H9 (cell line): Measurements from ENCODE around the gene DENND6A. TPM values are rescaled to one million over a fixed set of nuclear protein-coding genes. Genes with fewer than 3 reads are reported as not detected.

ENCODE experiments used
- DNase-seq: peaks from one replicate; pipeline ENCODE4 v3.0.0-alpha.2; 2017
- H2AFZ ChIP-seq: one replicate; pipeline ENCODE4 v1.6.1; 2013; ENCODE audit warnings: mild to moderate bottlenecking, low read length, control low read depth, moderate library complexity
- H2AK5ac ChIP-seq: 2 replicates; pipeline ENCODE4 v1.6.1; 2013; ENCODE audit warnings: low read length, control low read depth, mixed read lengths; ENCODE audit not compliant: insufficient read length
- H2BK120ac ChIP-seq: one replicate; pipeline ENCODE4 v1.6.1; 2013; ENCODE audit warnings: low read depth, mild to moderate bottlenecking, low read length, control low read depth, inconsistent platforms; ENCODE audit not compliant: poor library complexity, severe bottlenecking
- H2BK12ac ChIP-seq: 2 replicates; pipeline ENCODE4 v1.6.1; 2013; ENCODE audit warnings: low read length, control low read depth, mixed read lengths, low read depth; ENCODE audit not compliant: insufficient read length
- H2BK15ac ChIP-seq: 2 replicates; pipeline ENCODE4 v1.6.1; 2013; ENCODE audit warnings: low read depth, low read length, control low read depth
- H2BK20ac ChIP-seq: one replicate; pipeline ENCODE4 v1.6.1; 2013; ENCODE audit warnings: low read depth, mild to moderate bottlenecking, low read length, control low read depth, inconsistent platforms; ENCODE audit not compliant: poor library complexity, severe bottlenecking
- H2BK5ac ChIP-seq: 2 replicates; pipeline ENCODE4 v1.6.1; 2013; ENCODE audit warnings: low read length, control low read depth, mixed read lengths; ENCODE audit not compliant: insufficient read length
- H3K14ac ChIP-seq: 2 replicates; pipeline ENCODE4 v1.6.1; 2013; ENCODE audit warnings: low read length, control low read depth; ENCODE audit not compliant: insufficient read depth
- H3K18ac ChIP-seq: 2 replicates; pipeline ENCODE4 v1.6.1; 2013; ENCODE audit warnings: low read depth, mild to moderate bottlenecking, mixed read lengths, low read length, control low read depth; ENCODE audit not compliant: insufficient read length
- H3K23ac ChIP-seq: 2 replicates; pipeline ENCODE4 v1.6.1; 2013; ENCODE audit warnings: low read length, control low read depth, mixed read lengths, low read depth; ENCODE audit not compliant: insufficient read length
- H3K23me2 ChIP-seq: 2 replicates; pipeline ENCODE4 v1.6.1; 2013; ENCODE audit warnings: low read depth, mild to moderate bottlenecking, mixed read lengths, low read length, control low read depth; ENCODE audit not compliant: insufficient read length, poor library complexity, severe bottlenecking
- H3K27ac ChIP-seq: 2 replicates; pipeline ENCODE4 v1.5.1; 2013; ENCODE audit warnings: low read length, control low read depth, mixed read lengths, low read depth; ENCODE audit not compliant: insufficient read length
- H3K27me3 ChIP-seq: 2 replicates; pipeline ENCODE4 v1.6.1; 2013; ENCODE audit warnings: low read length, control low read depth, inconsistent platforms; ENCODE audit not compliant: insufficient read depth
- H3K4ac ChIP-seq: 2 replicates; pipeline ENCODE4 v1.6.1; 2013; ENCODE audit warnings: low read depth, mild to moderate bottlenecking, control low read depth, inconsistent platforms, low read length, moderate library complexity
- H3K4me1 ChIP-seq: 2 replicates; pipeline ENCODE4 v1.6.1; 2013; ENCODE audit warnings: low read length, control low read depth, inconsistent platforms; ENCODE audit not compliant: insufficient read depth
- H3K4me2 ChIP-seq: 2 replicates; pipeline ENCODE4 v1.6.1; 2013; ENCODE audit warnings: low read length, control low read depth, mixed read lengths; ENCODE audit not compliant: insufficient read length, insufficient read depth
- H3K56ac ChIP-seq: 2 replicates; pipeline ENCODE4 v1.6.1; 2013; ENCODE audit warnings: low read depth, mild to moderate bottlenecking, mixed read lengths, low read length, control low read depth; ENCODE audit not compliant: insufficient read length
- H3K79me1 ChIP-seq: 2 replicates; pipeline ENCODE4 v1.6.1; 2013; ENCODE audit warnings: low read depth, mild to moderate bottlenecking, moderate library complexity, low read length, control low read depth, inconsistent platforms; ENCODE audit not compliant: insufficient read depth, poor library complexity, severe bottlenecking
- H3K79me2 ChIP-seq: 2 replicates; pipeline ENCODE4 v1.6.1; 2013; ENCODE audit warnings: low read length, control low read depth, inconsistent platforms; ENCODE audit not compliant: insufficient read depth
- H3K9ac ChIP-seq: 2 replicates; pipeline ENCODE4 v1.6.1; 2013; ENCODE audit warnings: low read length, control low read depth, mixed read lengths; ENCODE audit not compliant: insufficient read length; ENCODE audit errors: extremely low read depth
- H3K9me3 ChIP-seq: one replicate; pipeline ENCODE4 v1.6.1; 2013; ENCODE audit warnings: low read depth, low read length, inconsistent platforms; ENCODE audit not compliant: control insufficient read depth
- H3T11ph ChIP-seq: one replicate; pipeline ENCODE4 v1.6.1; 2013; ENCODE audit warnings: mild to moderate bottlenecking, low read length, control low read depth, inconsistent platforms
- H4K20me1 ChIP-seq: one replicate; pipeline ENCODE4 v1.6.1; 2013; ENCODE audit not compliant: control insufficient read depth, insufficient read length, insufficient read depth
- H4K5ac ChIP-seq: 2 replicates; pipeline ENCODE4 v1.6.1; 2013; ENCODE audit warnings: low read depth, mild to moderate bottlenecking, mixed read lengths, low read length, control low read depth; ENCODE audit not compliant: insufficient read length
- H4K8ac ChIP-seq: replicated peaks from 2 replicates; pipeline ENCODE4 v1.6.1; 2013; ENCODE audit warnings: low read length, control low read depth, mixed read lengths, low read depth; ENCODE audit not compliant: insufficient read length
- H4K91ac ChIP-seq: 2 replicates; pipeline ENCODE4 v1.6.1; 2013; ENCODE audit warnings: low read depth, mild to moderate bottlenecking, moderate library complexity, mixed read lengths, low read length, control low read depth; ENCODE audit not compliant: insufficient read length
- H3K27ac Mint-ChIP-seq, 3 experiments: 2 replicates in 2 of 3; 3 replicates in 1 of 3; pipeline ENCODE4 v1.8.0; 2020 to 2021; ENCODE audit warnings: mixed read lengths in 3 of 3, mild to moderate bottlenecking in 1 of 3, moderate library complexity in 1 of 3
- H3K27me3 Mint-ChIP-seq: 2 replicates; pipeline ENCODE4 v1.8.0; 2021; ENCODE audit warnings: low read depth, mild to moderate bottlenecking, moderate library complexity, mixed read lengths
- H3K36me3 Mint-ChIP-seq, 3 experiments: 2 replicates in 2 of 3; 3 replicates in 1 of 3; pipeline ENCODE4 v1.8.0; 2020 to 2021; ENCODE audit warnings: low read depth in 3 of 3, mixed read lengths in 3 of 3; ENCODE audit not compliant: insufficient read depth in 1 of 3
- H3K4me1 Mint-ChIP-seq, 2 experiments: 2 replicates each; pipeline ENCODE4 v1.8.0; 2020; ENCODE audit warnings: mixed read lengths in 2 of 2
- H3K4me3 Mint-ChIP-seq, 2 experiments: 2 replicates in 1 of 2; 3 replicates in 1 of 2; pipeline ENCODE4 v1.8.0; 2020 to 2021; ENCODE audit warnings: mild to moderate bottlenecking in 2 of 2, mixed read lengths in 2 of 2, moderate library complexity in 1 of 2
- H3K9me3 Mint-ChIP-seq, 2 experiments: 2 replicates in 1 of 2; 3 replicates in 1 of 2; pipeline ENCODE4 v1.8.0; 2020; ENCODE audit warnings: mild to moderate bottlenecking in 2 of 2, mixed read lengths in 2 of 2, moderate library complexity in 1 of 2
- WGBS: extraction: QIAGEN DNeasy Blood & Tissue Kit; methylation state at CpG from one replicate; pipeline ENCODE4 v1.1.7; 2013; ENCODE audit warnings: missing lambda C conversion rate, low lambda C conversion rate, mixed read lengths; ENCODE audit not compliant: insufficient read length; ENCODE audit errors: extremely low coverage; 5-methylcytosine and 5-hydroxymethylcytosine counted together
- total RNA-seq: library from RNA; stranded (reverse); gene quantifications from 2 replicates; pipeline ENCODE4 v1.2.1, GENCODE V29; 2021
- TF ChIP-seq, protein P1 (sequence below): fragments of 200-600 bp; sonication (generic); conservative IDR thresholded peaks from 3 replicates; pipeline ENCODE4 v1.8.0; 2021; ENCODE audit warnings: antibody characterized with exemption, mild to moderate bottlenecking

The DENND6A gene
- total RNA-seq, 1 experiment from 2014 or later, result 13.2 TPM

DNA sequence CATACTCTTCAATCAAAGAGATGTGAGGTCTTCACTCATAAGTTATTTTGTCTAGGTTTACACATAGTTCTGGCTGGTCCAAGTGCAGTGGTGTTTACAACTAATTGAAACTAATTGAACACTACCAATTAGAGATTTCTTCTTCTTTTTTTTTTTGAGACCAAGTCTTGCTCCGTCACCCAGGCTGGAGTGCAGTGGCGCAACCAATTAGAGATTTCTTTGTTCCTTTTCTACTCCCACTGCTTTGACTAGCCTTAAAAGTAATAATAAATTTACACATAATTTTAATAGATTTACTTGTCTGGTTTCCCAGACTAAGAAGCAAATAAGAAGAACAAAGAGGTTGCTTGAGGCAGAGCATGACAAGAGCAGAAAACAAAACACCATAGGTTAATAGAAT, 6.7 kb upstream of the DENND6A start:
- WGBS, result no CpG with 5 or more reads among the region's 2 CpGs
- H3T11ph ChIP-seq, result no peak overlapping the region

More for the DNA sequence above, 6.7 kb upstream of the DENND6A start:
- Histone ChIP-seq H3K79me1 (no peaks in the 10 kb centered on the region), H3K9ac (no peak overlapping the region), H4K91ac (no peak overlapping the region), H3K27ac (no peak overlapping the region), H3K14ac (no peak overlapping the region), H4K8ac (no peak overlapping the region), H2BK5ac (no peak overlapping the region), H4K20me1 (no peaks in the 10 kb centered on the region), H3K23me2 (no peaks in the 10 kb centered on the region), H3K9me3 (no peaks in the 10 kb centered on the region), H2BK120ac (no peak overlapping the region), H4K5ac (no peak overlapping the region), H3K18ac (no peak overlapping the region), H2AFZ (no peak overlapping the region), H3K23ac (no peak overlapping the region), H3K4me2 (no peak overlapping the region), H3K4ac (no peak overlapping the region), H3K56ac (no peak overlapping the region), H2BK15ac (no peak overlapping the region), H3K79me2 (no peaks in the 10 kb centered on the region), H2AK5ac (no peak overlapping the region), H2BK12ac (no peak overlapping the region), H2BK20ac (no peak overlapping the region), H3K27me3 (no peaks in the 10 kb centered on the region), H3K4me1 (no peaks in the 10 kb centered on the region)
- Mint-ChIP-seq H3K4me1 (no peaks in the 10 kb centered on the region), H3K27me3 (no peaks in the 10 kb centered on the region), H3K4me3 (no peak overlapping the region), H3K27ac (no peak overlapping the region), H3K36me3 (no peaks in the 10 kb centered on the region), H3K9me3 (no peaks in the 10 kb centered on the region)
- TF ChIP-seq, protein P1, sequence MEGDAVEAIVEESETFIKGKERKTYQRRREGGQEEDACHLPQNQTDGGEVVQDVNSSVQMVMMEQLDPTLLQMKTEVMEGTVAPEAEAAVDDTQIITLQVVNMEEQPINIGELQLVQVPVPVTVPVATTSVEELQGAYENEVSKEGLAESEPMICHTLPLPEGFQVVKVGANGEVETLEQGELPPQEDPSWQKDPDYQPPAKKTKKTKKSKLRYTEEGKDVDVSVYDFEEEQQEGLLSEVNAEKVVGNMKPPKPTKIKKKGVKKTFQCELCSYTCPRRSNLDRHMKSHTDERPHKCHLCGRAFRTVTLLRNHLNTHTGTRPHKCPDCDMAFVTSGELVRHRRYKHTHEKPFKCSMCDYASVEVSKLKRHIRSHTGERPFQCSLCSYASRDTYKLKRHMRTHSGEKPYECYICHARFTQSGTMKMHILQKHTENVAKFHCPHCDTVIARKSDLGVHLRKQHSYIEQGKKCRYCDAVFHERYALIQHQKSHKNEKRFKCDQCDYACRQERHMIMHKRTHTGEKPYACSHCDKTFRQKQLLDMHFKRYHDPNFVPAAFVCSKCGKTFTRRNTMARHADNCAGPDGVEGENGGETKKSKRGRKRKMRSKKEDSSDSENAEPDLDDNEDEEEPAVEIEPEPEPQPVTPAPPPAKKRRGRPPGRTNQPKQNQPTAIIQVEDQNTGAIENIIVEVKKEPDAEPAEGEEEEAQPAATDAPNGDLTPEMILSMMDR, result no peak
- DNase-seq, result no peak
